Ectodermal cell (in vitro differentiated cells): ENCODE results near the gene NPSR1.
"Not testable (repeated sequence)": the region's sequence is repeated elsewhere in the genome, so short reads cannot be mapped to it uniquely, and the experiment has no call there.

Experiments used
- H3K27ac ChIP-seq: 2 replicates; pipeline ENCODE4 v1.7.0; 2013; ENCODE audit warnings: mild to moderate bottlenecking, low read depth, low read length; ENCODE audit not compliant: insufficient read depth, poor library complexity, severe bottlenecking
- H3K27me3 ChIP-seq: 2 replicates; pipeline ENCODE4 v1.7.0; 2013; ENCODE audit warnings: mild to moderate bottlenecking, low read length; ENCODE audit not compliant: insufficient read depth, control insufficient read depth, poor library complexity, severe bottlenecking
- H3K36me3 ChIP-seq: one replicate; pipeline ENCODE4 v1.7.0; 2013; ENCODE audit warnings: low read length; ENCODE audit not compliant: control insufficient read depth, insufficient read depth
- H3K4me1 ChIP-seq: one replicate; pipeline ENCODE4 v1.7.0; 2013; ENCODE audit warnings: low read length; ENCODE audit not compliant: control insufficient read depth, insufficient read depth
- H3K4me3 ChIP-seq: 2 replicates; pipeline ENCODE4 v1.7.0; 2013; ENCODE audit warnings: low read depth, low read length, control low read depth; ENCODE audit not compliant: insufficient read depth
- H3K9me3 ChIP-seq: 2 replicates; pipeline ENCODE4 v1.7.0; 2013; ENCODE audit warnings: mild to moderate bottlenecking, low read length, moderate library complexity; ENCODE audit not compliant: control insufficient read depth
- WGBS, 2 experiments: methylation state at CpG; one replicate each; pipeline ENCODE4 v1.1.7; 2013; ENCODE audit warnings: missing lambda C conversion rate in 2 of 2; 5-methylcytosine and 5-hydroxymethylcytosine counted together

NPSR1 gene

DNA sequence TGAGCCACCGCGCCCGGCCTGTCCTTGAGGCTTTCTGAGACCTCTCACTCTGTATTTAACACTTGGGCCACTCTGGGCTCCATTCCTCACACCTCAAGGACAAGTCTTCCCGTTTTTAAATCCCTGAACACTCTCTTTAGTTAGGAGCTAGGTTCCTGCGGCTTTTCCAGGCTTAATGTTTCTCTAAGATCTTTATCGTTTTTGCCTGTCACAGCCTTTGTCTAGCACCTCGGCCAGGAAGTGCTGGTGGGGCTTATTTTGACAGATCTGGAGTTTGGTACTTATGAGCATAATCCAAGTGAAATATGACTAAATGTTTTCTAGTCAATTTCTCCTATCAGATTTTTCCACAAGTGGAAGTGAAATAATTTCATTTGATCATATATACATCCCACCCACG is 192.7 kb downstream of the NPSR1 start:
- 94% methylated on average over 8 of the region's 8 CpGs for WGBS, 2 experiments
- Histone ChIP-seq H3K9me3 (no peaks in the 10 kb centered on the region), H3K4me1 (peaks cover 4% of the 10 kb centered on the region), H3K27me3 (no peaks in the 10 kb centered on the region), H3K27ac (no peak overlapping the region), H3K4me3 (no peak overlapping the region), H3K36me3 (no peaks in the 10 kb centered on the region)

DNA sequence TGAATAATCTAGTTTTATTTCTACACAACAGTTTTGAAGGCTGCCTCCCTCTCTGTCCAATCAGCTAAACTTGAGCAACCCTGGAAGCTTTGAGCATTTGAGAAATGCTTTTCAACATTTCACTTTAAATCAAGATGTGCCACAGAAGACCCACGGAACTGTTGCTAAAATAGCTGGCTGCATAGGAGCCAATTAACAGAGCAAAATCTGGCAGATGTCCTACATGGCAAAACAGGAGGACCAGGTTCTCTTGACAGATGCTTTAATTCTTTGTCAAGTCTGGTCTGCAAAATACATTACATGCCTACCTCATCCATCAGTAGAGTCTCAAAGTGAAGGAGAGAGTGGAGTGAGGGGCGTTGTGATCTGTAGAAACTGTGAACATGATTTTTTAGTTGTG is 193.4 kb downstream of the NPSR1 start:
- Histone ChIP-seq H3K9me3 (no peaks in the 10 kb centered on the region), H3K27me3 (no peaks in the 10 kb centered on the region), H3K4me3 (no peak overlapping the region), H3K36me3 (no peaks in the 10 kb centered on the region), H3K4me1 (no peaks in the 10 kb centered on the region), H3K27ac (no peak overlapping the region)
- 88 to 95% methylated on average over 2 of the region's 2 CpGs for WGBS, 2 experiments

DNA sequence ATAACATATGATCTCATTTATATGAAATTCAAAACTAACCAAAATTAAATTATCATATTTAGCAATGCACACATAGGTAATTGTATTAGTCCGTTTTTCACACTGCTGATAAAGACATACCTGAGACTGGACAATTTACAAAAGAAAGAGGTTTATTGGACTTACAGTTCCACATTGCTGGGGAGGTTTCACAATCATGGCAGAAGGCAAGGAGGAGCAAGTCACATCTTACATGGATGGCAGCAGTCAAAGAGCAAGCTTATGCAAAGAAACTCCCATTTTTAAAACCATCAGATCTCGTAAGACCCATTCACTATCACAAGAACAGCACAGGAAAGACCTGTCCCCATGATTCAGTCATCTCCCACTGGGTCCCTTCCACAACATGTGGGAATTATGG is 200.4 kb downstream of the NPSR1 start:
- H3K36me3 ChIP-seq, H3K4me1 ChIP-seq, H3K27me3 ChIP-seq, H3K9me3 ChIP-seq, H3K27ac ChIP-seq, H3K4me3 ChIP-seq: not testable (repeated sequence)
- 88 to 95% methylated on average over 2 of the region's 2 CpGs for WGBS, 2 experiments

DNA sequence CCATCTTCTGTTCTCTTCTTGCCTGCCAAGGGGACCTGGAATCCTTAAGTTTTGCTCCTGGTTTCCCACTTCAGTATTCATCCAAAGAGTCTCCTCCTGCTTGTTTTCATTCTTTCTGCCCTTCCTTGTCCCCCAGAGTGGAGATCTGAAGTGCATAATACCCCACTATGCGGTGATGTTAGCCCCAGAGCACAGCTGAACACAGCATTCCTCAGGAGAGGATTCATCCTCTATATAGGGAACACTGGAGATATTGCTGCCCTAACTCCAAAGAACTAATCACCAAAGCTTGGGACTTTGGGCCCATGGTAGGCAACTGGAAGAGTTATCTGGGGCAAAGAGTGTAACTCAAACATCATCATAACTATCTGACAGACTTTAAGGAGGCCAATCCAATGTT is 201.3 kb downstream of the NPSR1 start:
- not testable (repeated sequence) for H3K27ac ChIP-seq, H3K4me3 ChIP-seq, H3K36me3 ChIP-seq, H3K9me3 ChIP-seq, H3K4me1 ChIP-seq, H3K27me3 ChIP-seq
- WGBS, 2 experiments, result 96 to 100% methylated on average over 1 of the region's 1 CpG

DNA sequence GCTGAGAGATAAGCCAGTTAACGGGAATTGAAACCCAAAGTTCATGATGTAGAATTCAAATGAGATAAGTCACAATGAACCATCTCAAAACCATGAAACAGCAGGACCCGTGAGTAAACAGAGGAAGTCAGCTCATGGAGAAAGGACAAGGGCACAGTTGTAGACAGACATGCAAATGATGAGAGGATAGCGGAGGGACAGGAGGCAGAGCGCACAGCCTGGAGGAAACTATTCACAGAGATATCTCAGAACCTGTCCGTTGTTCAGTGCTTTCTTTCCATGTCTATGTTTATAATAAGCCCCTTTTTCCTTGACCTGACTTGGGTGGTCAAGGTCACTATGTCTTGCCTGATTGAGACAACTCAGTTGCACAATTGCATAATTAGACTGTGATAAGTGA is 208.2 kb downstream of the NPSR1 start:
- not testable (repeated sequence) for H3K27ac ChIP-seq, H3K36me3 ChIP-seq, H3K9me3 ChIP-seq, H3K27me3 ChIP-seq, H3K4me3 ChIP-seq, H3K4me1 ChIP-seq
- WGBS, 2 experiments, result 96 to 100% methylated on average over 3 of the region's 5 CpGs

DNA sequence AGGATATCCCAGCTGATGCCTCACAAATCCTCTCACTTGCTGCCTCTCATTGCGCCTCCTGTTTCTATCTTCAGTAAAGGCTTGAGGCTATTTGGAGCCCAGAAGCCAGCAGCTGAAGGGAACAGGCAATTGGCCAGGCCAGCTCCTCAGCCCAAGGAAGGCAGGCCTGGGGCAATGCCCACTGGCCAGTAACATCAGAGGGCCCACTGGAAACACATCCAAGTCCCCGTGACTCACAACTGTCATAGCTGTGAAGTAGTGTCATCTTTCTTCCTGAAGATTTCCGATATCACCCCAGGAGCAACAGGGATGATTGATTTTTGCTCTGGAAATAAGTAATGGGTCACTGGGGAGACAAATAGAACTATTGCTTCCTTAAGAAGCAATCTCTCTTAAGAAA is 209.3 kb downstream of the NPSR1 start:
- H3K27me3 ChIP-seq, H3K9me3 ChIP-seq, H3K4me1 ChIP-seq, H3K27ac ChIP-seq, H3K4me3 ChIP-seq, H3K36me3 ChIP-seq: not testable (repeated sequence)
- WGBS, 2 experiments, result 96 to 100% methylated on average over 3 of the region's 3 CpGs

DNA sequence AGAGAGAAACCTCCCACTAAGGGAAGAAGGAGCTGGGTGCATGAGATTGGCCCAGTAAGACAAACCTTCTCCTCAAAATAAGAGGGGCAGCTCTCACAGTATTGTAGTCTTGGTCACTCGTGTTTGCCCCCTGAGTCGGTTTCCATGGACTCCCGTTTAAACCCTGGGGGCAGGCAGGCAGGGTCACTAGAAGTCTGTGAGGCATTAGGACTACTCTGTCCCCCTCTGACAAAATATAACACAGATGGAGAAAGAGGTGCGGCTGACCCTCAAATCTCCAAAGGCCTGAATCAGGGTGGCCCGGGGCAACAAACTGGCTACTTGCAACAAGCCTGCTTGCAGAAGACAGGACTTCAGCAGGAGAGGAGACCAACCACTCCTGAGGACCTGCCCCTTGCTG is 210.6 kb downstream of the NPSR1 start:
- WGBS, 2 experiments, result 93 to 95% methylated on average over 5 of the region's 5 CpGs
- H3K4me1 ChIP-seq, H3K36me3 ChIP-seq, H3K27ac ChIP-seq, H3K9me3 ChIP-seq, H3K4me3 ChIP-seq, H3K27me3 ChIP-seq: not testable (repeated sequence)

DNA sequence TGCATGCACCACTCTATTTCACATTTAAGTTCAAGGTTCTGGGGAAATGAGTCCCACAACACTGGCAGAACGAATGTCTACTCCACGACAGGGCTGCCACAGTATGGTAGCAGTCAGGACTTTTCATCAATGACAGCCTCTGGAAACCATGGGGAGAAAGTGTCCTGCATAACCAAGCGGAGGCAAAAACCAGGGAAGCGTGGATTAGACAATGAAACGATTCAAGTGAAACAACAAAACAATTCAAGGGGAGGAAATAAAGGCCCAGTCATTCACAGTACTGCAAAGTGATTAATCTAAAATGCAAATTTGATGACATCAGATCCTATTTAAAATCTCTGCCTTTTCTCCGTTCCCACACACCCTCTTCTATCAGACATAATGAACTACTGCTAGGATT is 211.0 kb downstream of the NPSR1 start:
- no peak overlapping the region for H3K27ac ChIP-seq
- no peaks in the 10 kb centered on the region for H3K4me1 ChIP-seq
- no peaks in the 10 kb centered on the region for H3K27me3 ChIP-seq
- 85 to 87% methylated on average over 6 of the region's 6 CpGs for WGBS, 2 experiments
- no peaks in the 10 kb centered on the region for H3K36me3 ChIP-seq
- H3K4me3 ChIP-seq, result no peak overlapping the region
- no peaks in the 10 kb centered on the region for H3K9me3 ChIP-seq

DNA sequence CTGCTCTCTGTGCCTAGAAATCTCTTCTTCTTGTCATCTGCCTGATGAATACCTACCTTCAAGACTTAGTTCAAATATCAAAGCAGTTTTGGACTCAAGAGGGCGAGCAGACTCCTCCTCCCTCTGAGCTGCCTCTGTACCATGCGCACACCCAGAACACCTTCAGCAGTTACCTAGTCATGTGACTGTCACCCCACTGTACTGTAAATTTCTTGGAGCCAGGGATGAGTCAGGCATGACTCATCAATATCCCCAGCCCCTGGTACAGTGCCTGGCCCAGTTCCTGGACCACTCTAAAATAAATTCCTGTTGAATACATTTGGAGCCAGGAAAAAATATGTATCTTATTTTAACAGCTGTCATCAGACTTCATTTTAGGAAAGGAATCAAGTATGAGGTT is 212.0 kb downstream of the NPSR1 start:
- not testable (repeated sequence) for H3K36me3 ChIP-seq, H3K27me3 ChIP-seq, H3K4me3 ChIP-seq, H3K4me1 ChIP-seq, H3K9me3 ChIP-seq, H3K27ac ChIP-seq
- WGBS, 2 experiments, result 94 to 97% methylated on average over 2 of the region's 2 CpGs

DNA sequence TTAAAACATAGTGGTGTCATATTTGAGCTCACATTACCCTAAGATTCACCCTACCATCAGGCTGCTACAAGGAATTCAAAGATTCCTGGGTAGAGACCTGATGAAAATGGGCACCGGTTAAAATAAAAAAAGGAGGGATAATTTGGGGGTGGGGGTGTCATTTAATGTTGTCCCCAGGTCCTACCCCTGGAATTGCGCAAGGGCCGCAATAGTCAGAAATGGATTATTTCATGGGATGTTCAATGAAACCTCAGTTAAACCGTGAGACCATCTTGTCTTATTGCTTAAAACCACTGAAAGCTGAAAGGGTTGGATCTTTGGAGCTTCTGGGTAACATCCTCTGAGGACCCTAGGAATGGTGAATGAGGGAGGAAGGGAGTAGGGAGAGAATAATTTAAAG is 216.3 kb downstream of the NPSR1 start:
- not testable (repeated sequence) for H3K4me1 ChIP-seq, H3K36me3 ChIP-seq, H3K27me3 ChIP-seq, H3K4me3 ChIP-seq, H3K9me3 ChIP-seq, H3K27ac ChIP-seq
- WGBS, 2 experiments, result 96 to 100% methylated on average over 4 of the region's 4 CpGs

DNA sequence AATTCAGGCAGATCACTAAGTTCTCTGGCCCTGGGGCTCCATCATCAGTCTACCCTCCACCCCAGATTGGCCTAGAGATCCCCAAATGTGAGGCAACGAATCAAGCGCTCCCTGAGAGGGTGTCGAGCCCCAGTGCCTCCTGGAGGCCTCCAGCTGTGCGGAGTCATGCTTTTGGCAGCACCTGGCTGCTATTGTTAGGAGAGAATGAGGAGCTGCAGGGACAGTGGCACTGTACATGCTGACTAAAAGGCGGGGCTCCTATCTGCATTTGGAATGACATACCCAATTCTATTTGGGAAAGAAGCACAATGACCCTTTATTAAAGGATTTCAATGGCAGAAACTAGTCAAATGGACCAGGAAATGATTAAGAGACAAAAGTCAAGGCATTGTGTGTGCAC is 217.5 kb downstream of the NPSR1 start:
- H3K27me3 ChIP-seq, result no peaks in the 10 kb centered on the region
- no peak overlapping the region for H3K27ac ChIP-seq
- no peak overlapping the region for H3K4me3 ChIP-seq
- 83 to 86% methylated on average over 5 of the region's 5 CpGs for WGBS, 2 experiments
- H3K36me3 ChIP-seq, result no peaks in the 10 kb centered on the region
- no peaks in the 10 kb centered on the region for H3K4me1 ChIP-seq
- H3K9me3 ChIP-seq, result no peaks in the 10 kb centered on the region
